ENCODE data around the gene GSN. TPM values are rescaled to one million over a fixed set of nuclear protein-coding genes. Genes with fewer than 3 reads are reported as not detected.

GSN gene
- total RNA-seq, 1 donor from 2014 or later = 291 TPM

GRCh38 chr9:121317737-121318630 is 50.0 kb downstream of the GSN start:
- Mint-ChIP-seq H3K4me1 (ENCODE audit: low read depth) (peaks cover 43% of the 10 kb centered on the region), H3K9me3 (ENCODE audit: low read depth) (peaks cover 3% of the 10 kb centered on the region), H3K27ac (ENCODE audit: unreplicated experiment) (peak overlapping the region; percentile 50), H3K27me3 (ENCODE audit: low read depth) (no peaks in the 10 kb centered on the region), H3K4me3 (ENCODE audit: unreplicated experiment) (no peak overlapping the region), H3K36me3 (ENCODE audit: low read depth) (peaks cover 50% of the 10 kb centered on the region)
- DNase-seq (ENCODE audit: low spot score) = no peak
- TF ChIP-seq, protein P1, sequence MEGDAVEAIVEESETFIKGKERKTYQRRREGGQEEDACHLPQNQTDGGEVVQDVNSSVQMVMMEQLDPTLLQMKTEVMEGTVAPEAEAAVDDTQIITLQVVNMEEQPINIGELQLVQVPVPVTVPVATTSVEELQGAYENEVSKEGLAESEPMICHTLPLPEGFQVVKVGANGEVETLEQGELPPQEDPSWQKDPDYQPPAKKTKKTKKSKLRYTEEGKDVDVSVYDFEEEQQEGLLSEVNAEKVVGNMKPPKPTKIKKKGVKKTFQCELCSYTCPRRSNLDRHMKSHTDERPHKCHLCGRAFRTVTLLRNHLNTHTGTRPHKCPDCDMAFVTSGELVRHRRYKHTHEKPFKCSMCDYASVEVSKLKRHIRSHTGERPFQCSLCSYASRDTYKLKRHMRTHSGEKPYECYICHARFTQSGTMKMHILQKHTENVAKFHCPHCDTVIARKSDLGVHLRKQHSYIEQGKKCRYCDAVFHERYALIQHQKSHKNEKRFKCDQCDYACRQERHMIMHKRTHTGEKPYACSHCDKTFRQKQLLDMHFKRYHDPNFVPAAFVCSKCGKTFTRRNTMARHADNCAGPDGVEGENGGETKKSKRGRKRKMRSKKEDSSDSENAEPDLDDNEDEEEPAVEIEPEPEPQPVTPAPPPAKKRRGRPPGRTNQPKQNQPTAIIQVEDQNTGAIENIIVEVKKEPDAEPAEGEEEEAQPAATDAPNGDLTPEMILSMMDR (IDR thresholded peaks at IDR 0.05) = no peak

GRCh38 chr9:121318631-121319382 is 50.8 kb downstream of the GSN start:
- H3K9me3 Mint-ChIP-seq (ENCODE audit: low read depth) = peaks cover 3% of the 10 kb centered on the region
- H3K36me3 Mint-ChIP-seq (ENCODE audit: low read depth) = peaks cover 50% of the 10 kb centered on the region
- DNase-seq (ENCODE audit: low spot score) = no peak
- no peaks in the 10 kb centered on the region for H3K27me3 Mint-ChIP-seq (ENCODE audit: low read depth)
- H3K4me1 Mint-ChIP-seq (ENCODE audit: low read depth) = peaks cover 50% of the 10 kb centered on the region
- peak overlapping the region; percentile 86 for H3K27ac Mint-ChIP-seq (ENCODE audit: unreplicated experiment)
- no peak overlapping the region for H3K4me3 Mint-ChIP-seq (ENCODE audit: unreplicated experiment)
- TF ChIP-seq, protein P1 (IDR thresholded peaks at IDR 0.05) = no peak

- TF ChIP-seq, protein P1 (IDR thresholded peaks at IDR 0.05) = no peak
- peaks cover 3% of the 10 kb centered on the region for H3K9me3 Mint-ChIP-seq (ENCODE audit: low read depth)
- H3K36me3 Mint-ChIP-seq (ENCODE audit: low read depth) = peaks cover 48% of the 10 kb centered on the region
- DNase-seq (ENCODE audit: low spot score) = no peak
- H3K27me3 Mint-ChIP-seq (ENCODE audit: low read depth) = no peaks in the 10 kb centered on the region
- no peak overlapping the region for H3K4me3 Mint-ChIP-seq (ENCODE audit: unreplicated experiment)
- peaks cover 53% of the 10 kb centered on the region for H3K4me1 Mint-ChIP-seq (ENCODE audit: low read depth)
- peak overlapping the region; percentile 92 for H3K27ac Mint-ChIP-seq (ENCODE audit: unreplicated experiment)
Observed at GRCh38 chr9:121319383-121319780, 51.4 kb downstream of the GSN start.

DNA sequence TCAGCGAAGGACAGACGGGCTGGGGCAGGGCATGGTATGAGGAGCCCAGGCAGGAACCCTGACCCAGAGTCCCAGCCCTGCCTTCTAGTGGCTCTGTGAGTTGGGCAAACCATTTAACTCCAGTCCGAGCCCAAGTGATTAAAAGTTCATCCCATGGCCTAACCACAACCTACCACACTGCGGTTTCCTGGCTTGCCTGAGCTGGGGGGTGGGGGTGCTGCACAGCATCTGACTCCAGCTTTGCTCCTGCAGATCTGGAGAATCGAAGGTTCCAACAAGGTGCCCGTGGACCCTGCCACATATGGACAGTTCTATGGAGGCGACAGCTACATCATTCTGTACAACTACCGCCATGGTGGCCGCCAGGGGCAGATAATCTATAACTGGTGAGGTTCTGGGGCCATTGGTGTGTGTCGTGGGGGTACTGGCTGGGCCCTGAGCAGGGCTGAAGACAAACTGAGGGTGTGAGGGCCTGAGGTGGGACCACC is 53.1 kb downstream of the GSN start:
- Mint-ChIP-seq H3K4me1 (ENCODE audit: low read depth) (peaks cover 69% of the 10 kb centered on the region), H3K27ac (ENCODE audit: unreplicated experiment) (peak overlapping the region; percentile 65), H3K9me3 (ENCODE audit: low read depth) (peaks cover 3% of the 10 kb centered on the region), H3K27me3 (ENCODE audit: low read depth) (no peaks in the 10 kb centered on the region), H3K4me3 (ENCODE audit: unreplicated experiment) (no peak overlapping the region), H3K36me3 (ENCODE audit: low read depth) (peaks cover 59% of the 10 kb centered on the region)
- no peak for DNase-seq (ENCODE audit: low spot score)
- TF ChIP-seq, protein P1 (IDR thresholded peaks at IDR 0.05) = no peak

DNA sequence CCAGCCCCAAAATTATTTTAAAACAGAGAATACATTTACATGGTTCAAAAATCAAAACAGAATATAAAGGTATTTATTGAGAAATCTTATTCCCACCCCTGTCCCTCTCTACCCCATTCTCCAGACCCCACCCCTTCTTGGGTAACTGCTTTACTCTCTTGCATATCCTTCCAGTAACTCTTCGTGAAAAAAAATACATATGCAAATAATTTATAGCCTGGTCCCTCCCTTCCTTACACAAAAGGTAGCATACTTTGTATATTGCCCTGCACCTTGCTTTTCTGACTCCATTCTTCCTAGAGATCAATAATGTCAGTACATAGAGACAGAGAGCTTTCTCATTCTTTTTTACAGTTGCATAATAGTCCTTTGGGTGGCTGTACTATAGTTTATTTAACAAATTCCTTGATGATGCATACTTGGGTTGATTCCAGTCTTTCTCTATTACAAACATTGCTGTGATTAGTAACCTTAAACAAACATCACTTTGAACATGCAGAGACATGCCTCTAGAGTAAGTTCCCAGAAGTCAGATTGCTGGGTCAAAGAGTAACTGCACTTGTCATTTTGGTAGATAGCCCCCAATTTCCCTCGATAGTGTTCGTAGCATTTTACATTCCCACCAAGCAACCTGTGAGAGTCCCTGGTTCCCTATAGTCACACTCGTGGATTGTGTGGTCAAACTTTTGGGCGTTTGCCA is 54.2 kb downstream of the GSN start:
- DNase-seq (ENCODE audit: low spot score) = no peak
- Mint-ChIP-seq H3K9me3 (ENCODE audit: low read depth) (peaks cover 3% of the 10 kb centered on the region), H3K4me3 (ENCODE audit: unreplicated experiment) (no peak overlapping the region), H3K4me1 (ENCODE audit: low read depth) (peaks cover 73% of the 10 kb centered on the region), H3K27me3 (ENCODE audit: low read depth) (no peaks in the 10 kb centered on the region), H3K27ac (ENCODE audit: unreplicated experiment) (peak overlapping the region; percentile 97), H3K36me3 (ENCODE audit: low read depth) (peaks cover 60% of the 10 kb centered on the region)
- TF ChIP-seq, protein P1 (IDR thresholded peaks at IDR 0.05) = no peak

All from chondrocyte (in vitro differentiated cells).